Measurements from ENCODE around the gene NPC1L1.

The NPC1L1 gene, protein sequence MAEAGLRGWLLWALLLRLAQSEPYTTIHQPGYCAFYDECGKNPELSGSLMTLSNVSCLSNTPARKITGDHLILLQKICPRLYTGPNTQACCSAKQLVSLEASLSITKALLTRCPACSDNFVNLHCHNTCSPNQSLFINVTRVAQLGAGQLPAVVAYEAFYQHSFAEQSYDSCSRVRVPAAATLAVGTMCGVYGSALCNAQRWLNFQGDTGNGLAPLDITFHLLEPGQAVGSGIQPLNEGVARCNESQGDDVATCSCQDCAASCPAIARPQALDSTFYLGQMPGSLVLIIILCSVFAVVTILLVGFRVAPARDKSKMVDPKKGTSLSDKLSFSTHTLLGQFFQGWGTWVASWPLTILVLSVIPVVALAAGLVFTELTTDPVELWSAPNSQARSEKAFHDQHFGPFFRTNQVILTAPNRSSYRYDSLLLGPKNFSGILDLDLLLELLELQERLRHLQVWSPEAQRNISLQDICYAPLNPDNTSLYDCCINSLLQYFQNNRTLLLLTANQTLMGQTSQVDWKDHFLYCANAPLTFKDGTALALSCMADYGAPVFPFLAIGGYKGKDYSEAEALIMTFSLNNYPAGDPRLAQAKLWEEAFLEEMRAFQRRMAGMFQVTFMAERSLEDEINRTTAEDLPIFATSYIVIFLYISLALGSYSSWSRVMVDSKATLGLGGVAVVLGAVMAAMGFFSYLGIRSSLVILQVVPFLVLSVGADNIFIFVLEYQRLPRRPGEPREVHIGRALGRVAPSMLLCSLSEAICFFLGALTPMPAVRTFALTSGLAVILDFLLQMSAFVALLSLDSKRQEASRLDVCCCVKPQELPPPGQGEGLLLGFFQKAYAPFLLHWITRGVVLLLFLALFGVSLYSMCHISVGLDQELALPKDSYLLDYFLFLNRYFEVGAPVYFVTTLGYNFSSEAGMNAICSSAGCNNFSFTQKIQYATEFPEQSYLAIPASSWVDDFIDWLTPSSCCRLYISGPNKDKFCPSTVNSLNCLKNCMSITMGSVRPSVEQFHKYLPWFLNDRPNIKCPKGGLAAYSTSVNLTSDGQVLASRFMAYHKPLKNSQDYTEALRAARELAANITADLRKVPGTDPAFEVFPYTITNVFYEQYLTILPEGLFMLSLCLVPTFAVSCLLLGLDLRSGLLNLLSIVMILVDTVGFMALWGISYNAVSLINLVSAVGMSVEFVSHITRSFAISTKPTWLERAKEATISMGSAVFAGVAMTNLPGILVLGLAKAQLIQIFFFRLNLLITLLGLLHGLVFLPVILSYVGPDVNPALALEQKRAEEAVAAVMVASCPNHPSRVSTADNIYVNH (N-terminal part only)

DNA sequence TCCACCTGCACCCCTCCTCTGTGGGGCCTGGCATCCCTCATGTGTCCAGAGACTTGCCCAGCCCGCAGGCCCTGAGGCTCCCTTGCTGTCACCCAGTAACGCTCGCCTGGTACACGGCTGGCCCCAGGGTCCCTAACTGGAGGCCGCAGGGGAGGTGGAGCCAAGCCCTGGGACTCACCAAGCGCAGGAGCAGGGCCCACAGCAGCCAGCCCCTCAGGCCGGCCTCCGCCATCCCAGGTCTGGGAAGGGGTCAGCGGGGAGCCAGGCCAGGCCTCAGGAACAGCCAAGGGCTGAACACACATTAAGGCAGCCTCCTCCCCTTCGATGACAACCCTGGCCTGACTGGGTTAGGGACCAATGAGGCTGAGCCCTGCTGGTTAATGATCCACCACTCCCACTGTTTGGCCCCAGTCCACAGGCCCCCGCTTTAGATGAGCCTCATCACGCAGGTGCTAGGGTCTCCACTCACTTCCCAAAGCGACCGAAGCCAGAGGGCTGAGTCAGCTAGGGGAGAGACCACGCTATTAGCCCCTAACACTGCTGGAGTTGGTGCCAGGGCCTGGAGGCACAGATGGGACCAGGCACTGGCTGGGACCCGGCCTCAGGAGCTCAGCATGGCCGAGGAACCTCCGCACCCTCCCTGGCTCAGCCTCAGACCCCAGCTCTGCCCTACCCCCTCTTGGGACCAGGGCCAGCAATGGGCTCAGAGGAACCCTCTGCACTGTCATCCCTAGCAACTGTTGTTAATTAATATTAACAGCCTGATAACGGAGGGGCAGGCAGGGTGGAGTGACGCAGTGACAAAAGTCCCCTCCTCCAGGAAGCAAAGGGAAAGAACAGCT lies at the start of gene NPC1L1:
Gene NPC1L1 (minus strand): TSS at position 303 of the 842 bp plus-strand sequence. CDS start 71 bp downstream, at position 232.
- DNase-seq: no peak

DNA sequence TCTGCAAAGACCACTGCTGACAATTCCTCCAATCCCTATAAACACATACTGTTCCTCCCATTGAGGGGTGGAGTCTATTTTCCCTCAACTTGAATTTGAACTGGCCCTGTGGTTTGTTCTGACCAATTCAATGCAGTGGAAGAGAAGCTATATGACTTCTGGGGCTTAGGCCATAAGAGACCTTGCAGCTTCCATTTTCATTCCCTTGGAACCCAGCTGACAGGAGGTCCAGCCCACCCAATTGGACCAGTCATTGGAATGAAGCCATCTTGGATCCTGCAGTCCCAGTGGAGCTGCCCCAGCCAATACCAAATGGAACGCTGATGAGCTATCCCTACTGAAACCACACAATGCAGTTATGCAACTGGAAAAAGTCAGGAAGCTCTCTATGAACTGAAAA lies 49.8 kb upstream of the NPC1L1 start:
- no peak for DNase-seq

DNA sequence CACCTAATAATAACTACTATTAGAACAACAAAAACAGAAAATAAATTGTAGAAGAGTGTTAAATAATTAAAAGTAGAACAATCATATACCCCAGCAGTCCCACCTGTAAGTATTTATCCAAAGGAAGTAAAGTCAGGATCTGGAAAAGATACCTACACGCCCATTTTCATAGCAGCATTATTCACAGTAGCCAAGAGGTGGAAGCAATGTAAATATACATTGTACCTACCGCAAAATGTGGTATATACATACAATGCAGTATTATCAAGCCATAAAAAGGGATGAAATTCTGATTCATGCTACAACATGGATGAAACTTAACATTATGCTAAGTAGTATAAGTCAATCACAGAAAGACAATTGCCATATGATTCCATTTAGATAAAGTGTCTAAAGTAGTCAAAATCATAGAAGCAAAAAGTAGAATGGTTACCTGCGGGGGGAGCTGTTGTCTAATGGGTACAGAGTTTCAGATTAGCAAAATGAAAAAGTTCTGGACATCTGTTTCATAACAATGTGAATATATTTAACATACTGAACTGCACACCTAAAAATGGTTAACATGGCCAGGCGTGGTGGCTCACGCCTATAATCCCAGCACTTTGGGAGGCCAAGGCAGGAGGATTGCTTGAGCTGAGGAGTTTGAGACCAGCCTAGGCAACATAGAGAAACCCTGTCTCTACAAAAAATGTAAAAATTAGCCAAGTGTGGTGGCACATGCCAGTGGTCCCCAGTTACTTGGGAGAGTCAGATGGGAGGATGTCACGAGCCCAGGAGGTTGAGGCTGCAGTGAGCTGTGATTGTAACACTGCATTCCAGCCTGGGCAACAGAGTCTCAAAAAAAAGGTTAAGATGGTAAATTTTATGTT lies 46.9 kb upstream of the NPC1L1 start:
- DNase-seq: peak; percentile 52

DNA sequence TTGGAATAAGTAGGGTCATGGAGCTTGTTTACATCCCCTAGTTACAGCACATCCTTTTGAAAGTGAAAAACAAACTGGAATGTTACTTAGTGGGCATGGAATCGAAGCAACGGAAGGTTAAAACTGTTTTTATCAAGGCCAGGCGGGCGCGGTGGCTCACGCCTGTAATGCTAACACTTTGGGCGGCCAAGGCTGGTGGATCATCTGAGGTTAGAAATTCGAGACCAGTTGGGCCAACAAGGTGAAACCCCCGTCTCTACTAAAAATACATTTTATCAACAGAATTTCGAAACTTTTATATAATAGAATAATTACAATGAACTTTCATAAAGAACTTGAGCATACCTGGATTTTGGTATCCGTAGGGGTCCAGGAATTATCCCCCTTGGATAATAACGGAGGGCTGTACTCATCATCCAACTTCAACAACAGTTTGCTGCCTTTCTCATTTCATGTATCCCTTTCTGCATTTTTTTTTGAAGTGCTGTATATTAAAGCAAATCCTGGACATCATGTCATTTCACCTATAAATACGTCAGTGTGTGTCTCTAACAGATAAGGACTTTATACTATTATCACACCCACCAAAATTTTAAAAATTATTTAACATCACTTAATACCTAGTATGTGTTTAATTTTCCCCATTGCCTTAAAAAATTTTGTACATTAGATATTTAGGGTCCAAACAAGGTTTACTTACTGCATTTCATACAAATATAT lies 42.2 kb upstream of the NPC1L1 start:
- DNase-seq: no peak

DNA sequence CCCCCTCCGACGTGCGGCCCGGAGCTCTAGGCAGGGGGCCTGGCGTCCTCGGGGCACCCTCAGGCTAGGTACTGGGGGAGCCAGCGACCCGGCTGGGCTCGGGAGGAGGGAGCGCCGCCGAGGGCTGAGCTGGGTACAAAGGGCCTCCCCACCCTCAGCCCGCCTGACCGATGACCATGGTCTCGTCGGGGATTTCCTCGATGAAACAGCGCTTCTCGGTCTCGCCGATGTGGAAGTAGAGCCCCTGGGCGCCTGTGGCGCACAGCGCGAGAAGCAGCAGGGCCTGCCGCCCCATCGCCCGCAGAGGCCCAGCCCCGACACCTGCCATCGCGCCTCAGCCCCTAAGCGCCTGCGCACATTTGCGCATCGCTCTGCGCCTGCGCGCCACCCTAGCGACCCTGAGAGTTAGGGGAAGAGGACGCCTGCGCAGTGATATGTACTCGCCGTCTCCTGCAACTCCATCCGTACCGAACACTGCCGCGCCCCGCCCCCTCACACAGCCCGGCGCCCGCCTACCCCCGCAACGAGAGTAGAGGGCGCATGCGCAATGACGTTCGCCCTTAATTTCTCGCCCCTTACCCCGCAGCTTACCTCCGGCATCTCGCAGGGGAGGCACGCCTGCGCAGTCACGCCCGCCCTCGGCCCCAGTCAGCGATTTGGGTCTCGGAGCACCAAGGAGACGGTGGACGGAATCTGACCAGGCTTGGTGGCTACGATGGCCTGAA lies 40.9 kb upstream of the NPC1L1 start, which contains the start of gene TMED4:
Gene TMED4 (minus strand): TSS at position 353 of the 725 bp plus-strand sequence. CDS start 25 bp downstream, at position 328.
- DNase-seq: peak; percentile 98

DNA sequence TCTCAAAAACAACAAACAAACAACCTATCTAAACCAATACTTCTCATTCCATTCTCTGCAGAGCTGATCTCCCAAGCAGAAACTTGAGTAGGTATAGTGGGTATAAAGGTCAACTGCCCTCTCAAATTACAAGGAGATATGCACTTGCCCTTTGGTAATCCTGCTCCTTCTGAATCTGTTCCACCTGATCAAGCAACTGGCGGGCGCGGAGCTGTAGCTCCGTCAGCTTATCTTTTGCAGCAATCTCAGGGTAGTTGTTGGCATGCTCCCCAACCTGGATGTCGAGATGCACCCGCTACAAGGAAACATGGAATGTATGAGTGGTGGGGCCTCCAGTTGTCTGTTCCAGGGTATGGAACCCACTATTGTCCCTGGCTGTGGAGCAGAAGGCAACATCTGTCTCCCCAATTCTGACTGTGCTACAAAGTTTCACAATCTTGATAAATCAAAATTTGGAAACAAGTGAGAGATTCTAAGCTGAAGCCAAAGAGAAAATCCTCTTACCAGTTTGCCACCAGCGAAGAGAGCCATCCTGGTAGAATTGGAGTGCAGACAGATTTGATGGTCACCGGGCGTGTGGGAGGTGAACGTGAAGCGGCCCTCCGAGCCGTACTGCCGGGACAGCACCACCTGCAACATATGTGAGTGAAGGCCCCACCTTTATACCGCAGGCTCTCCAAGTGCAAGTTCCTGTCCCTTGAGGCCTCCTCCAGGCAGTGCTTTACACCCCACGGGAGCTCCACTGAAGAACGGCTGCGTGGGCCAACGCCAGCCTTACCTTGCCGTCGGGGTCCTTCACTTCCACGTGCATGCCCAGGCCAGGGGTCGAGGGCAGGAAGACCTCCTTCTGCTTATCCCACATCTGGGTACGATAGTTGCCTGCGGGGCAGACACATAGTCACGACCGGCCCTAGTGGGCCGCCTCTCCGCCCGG lies 40.1 kb upstream of the NPC1L1 start:
- peak; percentile 24 for DNase-seq

DNA sequence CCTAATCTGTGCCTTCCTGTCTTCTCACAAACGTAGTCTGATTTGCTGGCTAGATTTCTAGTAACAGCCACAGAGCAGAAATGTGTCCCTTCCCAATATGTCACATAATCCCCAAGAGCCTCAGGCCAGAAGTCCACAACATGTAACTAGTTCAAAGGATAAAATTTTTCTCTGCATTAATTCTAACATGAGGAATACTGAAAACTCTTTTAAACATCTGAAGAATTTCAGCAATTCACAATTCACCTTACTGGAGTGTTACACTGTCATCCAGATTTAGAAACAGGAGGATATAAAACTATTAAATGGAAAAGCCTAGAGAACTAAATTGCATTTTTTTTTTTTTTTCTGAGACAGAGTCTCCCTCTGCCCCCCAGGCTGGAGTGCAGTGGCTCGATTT lies 35.1 kb upstream of the NPC1L1 start:
- no peak for DNase-seq

DNA sequence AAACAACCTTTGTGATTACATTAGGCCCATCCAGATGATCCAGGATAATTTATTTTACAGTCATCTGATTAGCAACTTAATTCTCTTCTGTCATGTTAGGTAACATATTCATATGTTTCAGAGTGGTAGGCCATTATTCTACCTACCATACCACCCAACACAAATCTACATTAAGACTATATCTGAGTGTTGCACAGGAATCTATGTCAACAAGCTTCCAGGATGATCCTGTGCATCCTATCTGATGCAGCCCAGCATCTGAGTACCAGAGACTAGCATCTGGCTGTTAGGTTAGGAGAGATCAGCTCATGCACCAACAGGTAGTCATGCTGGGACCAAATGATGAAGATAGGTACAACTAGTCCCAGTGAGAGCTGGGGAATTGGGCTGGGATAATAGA lies 33.9 kb upstream of the NPC1L1 start:
- DNase-seq: no peak

DNA sequence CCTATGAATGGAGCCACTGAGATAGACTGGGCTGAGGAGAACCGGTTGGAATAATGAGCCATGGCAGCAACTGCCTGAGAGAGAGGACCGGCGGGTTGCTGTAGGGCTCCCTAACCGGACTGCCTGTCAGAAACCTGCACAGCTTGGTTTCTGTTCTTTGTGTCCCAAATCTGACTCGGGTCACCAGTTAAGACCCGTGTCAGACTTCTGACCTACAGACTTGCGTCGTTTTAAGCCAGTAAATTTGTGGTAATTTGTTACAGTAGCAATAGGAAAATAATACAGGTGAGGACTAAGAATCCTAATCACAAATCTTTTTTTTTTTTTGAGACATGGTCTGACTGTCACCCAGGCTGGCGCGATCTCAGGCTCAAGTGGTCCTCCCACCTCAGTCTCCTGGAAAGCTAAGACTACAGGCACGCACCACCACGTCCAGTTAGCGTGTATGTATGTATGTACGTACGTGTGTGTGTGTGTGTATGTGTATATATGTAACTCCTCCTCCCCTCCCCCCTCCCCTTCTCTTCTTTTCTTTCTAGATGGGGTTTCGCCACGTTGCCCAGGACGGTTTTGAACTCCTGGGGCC lies 33.2 kb upstream of the NPC1L1 start:
- DNase-seq: no peak

DNA sequence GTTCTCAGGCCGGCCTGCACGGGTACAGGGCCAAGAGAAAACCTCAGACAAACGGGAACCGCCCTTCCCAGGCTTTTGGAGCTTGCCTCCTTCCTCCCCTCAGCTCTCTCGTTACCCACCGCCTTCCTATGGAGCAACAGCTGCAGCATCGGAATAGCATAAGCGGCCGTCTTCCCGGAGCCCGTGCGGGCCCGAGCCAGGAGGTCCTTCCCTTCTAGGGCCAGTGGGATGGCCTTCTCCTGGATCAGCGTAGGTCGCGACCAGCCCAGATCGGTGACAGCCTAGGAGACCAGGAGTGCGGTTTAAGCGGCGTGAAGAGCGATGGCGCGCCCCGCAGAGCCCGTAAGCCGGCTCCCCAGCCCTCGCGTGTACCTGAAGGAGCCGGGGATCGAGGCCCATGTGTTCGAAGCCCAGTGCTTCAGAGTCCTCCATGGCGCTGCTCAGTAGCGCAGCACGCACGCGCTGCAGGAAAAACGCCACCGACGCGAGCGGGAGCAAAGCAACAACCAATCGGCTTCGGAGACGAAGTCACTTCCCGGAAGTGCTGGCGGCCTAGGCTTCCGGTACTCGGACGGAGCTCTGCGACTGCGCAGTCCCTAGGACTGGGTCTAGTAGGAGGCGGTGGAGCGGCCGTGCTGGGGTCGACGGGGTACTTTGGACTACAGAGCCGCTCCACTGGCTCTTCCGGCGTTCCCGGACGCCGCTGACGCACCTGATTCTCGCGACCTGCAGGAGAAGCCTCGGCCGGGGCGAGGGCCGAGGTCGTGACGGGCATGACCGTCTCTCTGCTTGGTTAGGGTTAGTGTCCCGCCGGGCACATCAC lies 32.5 kb upstream of the NPC1L1 start, which contains the start of gene DDX56:
Gene DDX56 (minus strand): TSS at position 445 of the 823 bp plus-strand sequence. CDS start 13 bp downstream, at position 432.
- peak; percentile 95 for DNase-seq

DNA sequence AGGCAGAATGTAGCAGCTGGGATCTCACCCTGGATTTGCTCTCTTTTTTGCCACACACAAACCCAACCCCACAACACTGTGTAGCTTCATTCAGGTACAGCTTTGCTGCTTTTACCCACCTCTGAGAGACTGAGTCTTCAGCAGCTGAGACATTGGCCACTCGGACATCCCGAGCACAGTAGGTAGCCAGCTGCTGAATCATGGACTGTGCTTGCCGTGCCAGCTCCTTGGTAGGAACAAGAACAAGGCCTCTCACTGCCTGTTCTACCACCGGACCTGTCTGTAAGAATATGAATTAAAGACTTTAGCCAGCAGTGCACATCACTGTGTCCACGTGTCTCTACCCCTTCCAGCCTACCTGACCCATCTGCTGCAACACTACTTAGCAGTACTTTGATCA lies 31.6 kb upstream of the NPC1L1 start:
- no peak for DNase-seq

DNA sequence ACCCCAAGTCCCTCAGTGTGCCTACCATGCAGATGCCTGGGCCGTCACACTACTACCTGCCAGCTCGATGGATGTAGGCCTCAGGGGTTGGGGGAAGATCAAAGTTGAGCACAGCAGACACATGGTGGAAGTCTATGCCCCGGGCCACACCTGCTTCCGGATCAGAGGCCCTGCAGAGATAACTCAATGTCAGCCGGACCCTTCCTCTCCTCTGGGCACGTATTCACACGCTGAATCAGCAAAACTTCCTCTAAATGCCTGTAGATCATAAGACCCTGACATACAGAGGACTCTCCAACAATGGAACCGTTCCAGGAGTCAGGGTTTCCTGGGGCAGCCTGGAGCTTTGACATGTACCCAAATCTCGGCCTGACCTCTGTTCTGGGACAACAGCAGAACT lies 28.8 kb upstream of the NPC1L1 start:
- DNase-seq: no peak

DNA sequence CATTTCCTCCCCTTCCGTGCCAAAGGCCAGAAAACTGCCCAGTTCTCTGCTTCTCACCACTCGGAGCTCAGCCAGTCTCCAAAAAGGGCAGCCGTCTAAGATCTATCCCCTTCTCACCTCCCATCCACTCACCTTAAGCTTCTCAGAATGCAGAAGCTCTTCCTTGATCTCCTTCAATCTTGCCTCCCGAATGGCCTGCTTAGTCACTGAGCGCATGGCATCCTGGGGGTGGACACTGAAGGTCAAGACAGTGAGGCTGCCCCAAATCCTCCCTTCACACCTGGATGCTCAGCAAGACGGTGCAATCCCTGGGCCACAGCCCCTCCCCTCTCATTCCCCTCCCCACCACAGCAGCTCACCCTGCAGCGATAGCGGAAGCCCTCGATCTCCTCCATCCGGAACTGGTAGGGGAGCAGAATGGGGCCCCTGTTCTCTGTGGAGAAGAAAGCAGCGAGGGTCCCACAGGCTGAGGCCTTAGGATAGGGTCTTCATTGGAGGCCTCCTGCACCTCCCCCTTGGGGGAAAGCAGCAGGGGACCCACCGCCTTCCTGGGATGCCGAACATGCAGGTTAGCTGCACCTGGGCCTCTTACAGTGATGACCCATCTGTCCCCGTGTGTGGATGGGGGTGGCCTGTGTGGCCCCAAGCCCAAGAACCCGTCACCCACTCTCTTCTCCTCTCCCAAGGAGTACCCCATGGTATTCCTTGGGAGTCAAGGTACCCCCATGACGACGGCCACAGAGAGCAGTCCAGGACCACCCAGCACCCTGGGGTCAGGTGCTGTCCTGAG lies 27.8 kb upstream of the NPC1L1 start:
- no peak for DNase-seq

DNA sequence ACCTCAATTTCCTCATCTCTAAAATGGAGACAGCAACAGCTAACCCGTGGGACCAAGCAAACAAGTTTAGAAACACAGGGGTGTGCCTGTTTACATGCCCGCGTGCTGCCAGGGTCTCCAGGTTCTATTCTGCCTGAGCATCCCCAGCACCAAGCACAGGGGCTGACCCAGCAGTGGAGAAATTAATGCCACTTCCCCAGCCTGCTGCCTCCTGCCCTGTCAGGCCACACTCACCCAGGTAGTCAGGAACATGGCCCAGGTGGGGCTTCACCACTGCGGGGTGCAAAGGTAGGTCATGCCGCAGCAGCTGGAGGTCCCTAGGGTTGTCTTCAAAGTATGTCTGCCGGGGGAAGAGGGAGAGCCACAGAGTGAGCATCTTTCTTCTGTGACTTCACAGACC lies 26.8 kb upstream of the NPC1L1 start:
- no peak for DNase-seq

DNA sequence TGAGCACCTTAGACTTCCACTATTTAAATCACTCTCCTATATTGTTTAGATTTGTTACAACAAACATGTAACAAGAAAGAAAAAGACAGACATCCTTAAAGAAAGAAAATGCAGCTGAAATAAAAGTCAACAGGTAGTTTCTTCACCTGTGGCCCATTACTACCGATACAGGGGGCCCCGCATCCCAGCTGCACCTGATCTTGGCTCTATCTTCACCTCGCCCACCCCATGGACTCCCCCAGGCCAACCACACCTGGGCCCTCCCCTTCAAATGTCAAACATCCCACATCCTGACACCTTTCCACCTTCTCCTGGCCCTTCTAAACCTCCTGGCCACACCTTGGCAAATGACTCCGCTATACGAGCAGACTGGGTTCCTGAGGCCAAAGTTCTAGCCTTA lies 25.6 kb upstream of the NPC1L1 start:
- no peak for DNase-seq

All from NCI-H510A treated with DMSO at 0.1 percent for 48 hours (cell line).